HG03342 (cell line): ENCODE measurements around the gene TPK1.
"Not testable (repeated sequence)": the region's sequence is repeated elsewhere in the genome, so short reads cannot be mapped to it uniquely, and the experiment has no call there.

Experiments used
- ATAC-seq: cut with Tn5 transposase; IDR thresholded peaks from one replicate; pipeline ENCODE4 v1.9.1; 2021; ENCODE audit warnings: mild to moderate bottlenecking, moderate library complexity; ENCODE audit not compliant: unreplicated experiment

The TPK1 gene

GRCh38 chr7:144726840-144727239, 109.0 kb downstream of the TPK1 start:
- not testable (repeated sequence) for ATAC-seq

GRCh38 chr7:144725070-144725469, 110.8 kb downstream of the TPK1 start:
- peak; percentile 100 for ATAC-seq

- ATAC-seq, result no peak
These were observed 112.6 kb downstream of the TPK1 start for GRCh38 chr7:144723301-144723700.

- no peak for ATAC-seq
These were observed 115.1 kb downstream of the TPK1 start for GRCh38 chr7:144720710-144721109.

- ATAC-seq, result no peak
These were observed 115.7 kb downstream of the TPK1 start for GRCh38 chr7:144720149-144720548.

- no peak for ATAC-seq
These were observed 118.1 kb downstream of the TPK1 start for GRCh38 chr7:144717720-144718119.

- no peak for ATAC-seq
These were observed 122.0 kb downstream of the TPK1 start for GRCh38 chr7:144713850-144714249.

GRCh38 chr7:144710791-144711190, 125.1 kb downstream of the TPK1 start:
- ATAC-seq, result no peak

GRCh38 chr7:144709066-144709465, 126.8 kb downstream of the TPK1 start:
- ATAC-seq, result no peak

GRCh38 chr7:144691240-144691639, 144.6 kb downstream of the TPK1 start:
- ATAC-seq, result no peak

- ATAC-seq, result no peak
These were observed 153.1 kb downstream of the TPK1 start for GRCh38 chr7:144682581-144683280.

GRCh38 chr7:144676492-144676891, 159.4 kb downstream of the TPK1 start:
- ATAC-seq, result no peak

GRCh38 chr7:144674550-144674949, 161.3 kb downstream of the TPK1 start:
- no peak for ATAC-seq

- no peak for ATAC-seq
These were observed 163.0 kb downstream of the TPK1 start for GRCh38 chr7:144672869-144673268.

- ATAC-seq, result no peak
These were observed 164.4 kb downstream of the TPK1 start for GRCh38 chr7:144671429-144671828.

- ATAC-seq, result no peak
These were observed 165.6 kb downstream of the TPK1 start for GRCh38 chr7:144670218-144670617.

- ATAC-seq, result no peak
These were observed 167.3 kb downstream of the TPK1 start for GRCh38 chr7:144668503-144668902.

GRCh38 chr7:144665689-144666381, 170.0 kb downstream of the TPK1 start:
- ATAC-seq, result no peak

- ATAC-seq, result no peak
These were observed 176.6 kb downstream of the TPK1 start for GRCh38 chr7:144659211-144659610.

GRCh38 chr7:144656965-144657517, 178.8 kb downstream of the TPK1 start:
- ATAC-seq, result peak; percentile 48

GRCh38 chr7:144653449-144653848, 182.4 kb downstream of the TPK1 start:
- no peak for ATAC-seq

GRCh38 chr7:144650439-144650838, 185.4 kb downstream of the TPK1 start:
- no peak for ATAC-seq
